ENCODE measurements around the gene RAB31. TPM values are rescaled to one million over a fixed set of nuclear protein-coding genes. Genes with fewer than 3 reads are reported as not detected.
A peak's percentile ranks its signal among the peaks of the same experiment; 100 is the strongest.

The RAB31 gene
- total RNA-seq, 1 donor from 2014 or later = 37.5 TPM

DNA sequence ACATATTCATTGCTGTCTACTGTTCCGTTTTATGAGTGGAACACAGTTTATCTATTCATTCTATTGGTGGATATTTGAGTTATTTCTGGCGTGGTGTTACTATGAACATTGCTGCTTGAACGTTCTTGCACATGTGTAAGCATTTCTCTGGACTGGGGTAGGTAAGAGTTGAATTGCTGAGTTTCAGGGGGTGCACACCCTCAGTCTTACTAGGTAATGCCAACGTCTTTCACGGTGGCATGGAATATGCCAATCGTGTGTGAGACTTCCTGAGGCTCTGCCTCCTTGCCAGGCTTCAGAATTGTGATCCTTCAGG, 121.3 kb downstream of the RAB31 start:
- FAIRE-seq (no peak), DNase-seq (ENCODE audit: low spot score in 2 of 2) (no peak)

DNA sequence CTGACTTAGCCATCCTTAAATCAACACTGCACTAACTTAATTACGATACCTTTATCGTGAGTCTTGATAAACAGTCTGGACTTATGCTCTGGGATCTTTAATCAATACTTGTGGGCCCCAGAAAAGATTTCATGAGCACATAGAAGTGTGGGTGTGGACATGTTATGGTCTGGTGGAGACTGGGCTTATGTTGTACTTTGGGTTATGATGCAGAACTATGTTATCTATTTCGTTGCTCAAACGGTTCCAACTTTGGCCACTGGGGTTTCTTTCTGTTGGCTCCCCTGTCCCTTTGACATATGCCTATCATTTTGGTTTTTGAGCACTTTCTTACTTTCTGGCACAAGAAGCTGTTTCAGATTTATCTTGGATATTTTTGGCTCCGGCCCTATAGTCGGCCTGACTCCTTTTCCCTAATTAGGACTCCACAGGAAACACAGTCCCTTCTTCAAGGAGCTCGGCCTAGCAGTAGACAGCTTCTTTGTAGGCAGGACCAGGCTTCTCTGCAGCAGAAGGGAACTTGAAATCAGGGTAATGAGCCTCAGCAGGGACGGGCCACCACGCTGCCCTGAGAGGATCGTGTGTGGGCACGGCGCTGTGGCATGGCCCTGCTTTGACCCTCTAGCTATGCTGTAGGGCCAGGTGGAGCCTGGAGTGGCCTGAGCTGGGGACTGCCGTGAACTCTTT, 123.1 kb downstream of the RAB31 start:
- FAIRE-seq (no peak), DNase-seq (ENCODE audit: low spot score in 2 of 2) (no peak)

DNA sequence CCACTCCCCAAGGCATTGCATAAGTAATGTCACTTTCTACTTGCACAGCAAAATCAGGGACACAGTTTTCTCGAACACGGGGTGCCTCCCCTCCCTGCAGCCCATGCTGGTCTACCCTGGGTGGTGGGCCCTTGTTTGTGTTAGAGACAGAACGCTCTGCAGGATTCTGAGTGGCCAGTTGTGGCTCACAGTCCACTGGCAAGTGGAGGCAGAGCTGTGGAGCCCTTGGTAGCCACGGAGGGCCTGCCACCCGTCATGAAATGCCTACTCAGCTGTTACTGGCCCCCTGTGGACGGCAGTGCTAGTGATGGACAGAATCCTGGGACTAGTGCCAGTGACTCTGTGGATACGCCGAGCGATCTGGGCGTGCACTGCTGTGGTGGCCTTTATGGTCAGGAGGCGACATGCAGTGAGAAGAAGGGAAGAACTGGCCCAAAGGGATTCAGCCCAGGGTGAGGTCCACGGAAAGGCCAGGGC, 123.7 kb downstream of the RAB31 start:
- FAIRE-seq = no peak
- DNase-seq (ENCODE audit: low spot score in 2 of 2) = no peak

DNA sequence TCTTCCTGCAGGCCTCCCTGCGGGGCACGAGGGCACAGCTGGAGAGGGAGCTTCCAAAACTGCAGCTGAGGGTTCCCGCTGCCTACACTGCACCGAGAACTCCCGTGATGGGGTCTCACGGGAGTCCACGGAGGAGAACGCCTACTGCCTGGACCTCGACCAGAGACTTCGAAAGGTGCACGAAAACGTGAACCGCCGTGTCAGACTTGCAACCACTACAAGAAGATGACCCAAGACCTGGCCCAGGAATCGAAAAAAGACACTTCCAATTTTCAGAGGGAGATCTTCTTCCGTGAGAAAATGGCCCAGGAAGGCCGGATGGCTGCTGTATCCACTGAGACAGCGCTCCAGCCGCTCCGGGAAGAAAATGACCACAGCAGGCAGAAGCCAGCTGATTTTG, 124.8 kb downstream of the RAB31 start:
- no peak for DNase-seq (ENCODE audit: low spot score in 2 of 2)
- FAIRE-seq = no peak

DNA sequence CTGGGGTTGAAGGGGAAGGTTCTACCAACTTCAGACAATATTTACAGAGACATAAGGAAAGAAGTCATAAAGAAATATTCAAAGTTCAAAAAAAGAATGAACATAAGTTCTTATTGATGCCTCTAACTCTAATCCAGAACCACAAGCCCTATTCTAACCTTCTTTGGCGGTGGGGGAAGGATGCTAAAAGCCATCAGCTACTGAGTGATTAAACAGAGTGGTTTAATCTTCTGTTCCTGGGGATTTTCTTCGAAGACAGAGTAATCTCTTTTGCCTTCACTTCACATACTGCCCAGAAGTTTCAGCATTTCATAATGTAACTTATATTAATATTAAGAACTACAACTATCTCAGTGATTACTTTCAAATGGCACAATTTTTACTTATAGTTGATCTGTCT, 126.5 kb downstream of the RAB31 start:
- no peak for DNase-seq (ENCODE audit: low spot score in 2 of 2)
- no peak for FAIRE-seq

DNA sequence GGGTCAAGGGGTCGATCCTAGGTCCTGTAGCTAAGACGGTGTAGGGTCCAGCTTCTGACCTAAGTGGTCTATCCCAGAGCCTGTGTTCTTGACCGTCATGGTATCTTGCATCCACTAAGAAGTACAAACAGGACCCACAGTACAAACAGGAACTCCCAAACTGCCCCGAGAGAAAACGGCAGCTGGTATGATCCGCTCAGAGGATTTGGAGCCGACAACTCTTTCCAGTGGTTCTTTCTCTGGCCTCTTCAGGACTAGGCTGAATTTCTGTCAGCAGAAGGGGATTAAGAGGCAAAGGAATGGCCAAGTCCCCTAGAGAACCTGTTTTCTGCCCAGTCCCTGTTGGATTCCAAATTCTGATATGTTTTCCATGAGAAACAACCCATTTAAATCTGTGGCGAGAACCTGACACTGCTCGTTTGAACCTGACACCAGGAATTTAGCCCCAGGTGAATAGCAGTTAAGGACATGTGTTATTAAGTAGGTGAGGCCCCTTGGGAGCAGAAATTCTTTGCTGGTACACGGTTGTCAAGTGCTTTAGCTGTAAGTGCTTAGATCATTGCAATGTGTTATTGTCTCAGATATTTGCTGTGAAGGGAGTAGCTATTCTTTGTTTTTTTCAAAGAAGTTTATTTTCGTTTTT, 127.1 kb downstream of the RAB31 start:
- FAIRE-seq (no peak), DNase-seq (ENCODE audit: low spot score in 2 of 2) (no peak)

DNA sequence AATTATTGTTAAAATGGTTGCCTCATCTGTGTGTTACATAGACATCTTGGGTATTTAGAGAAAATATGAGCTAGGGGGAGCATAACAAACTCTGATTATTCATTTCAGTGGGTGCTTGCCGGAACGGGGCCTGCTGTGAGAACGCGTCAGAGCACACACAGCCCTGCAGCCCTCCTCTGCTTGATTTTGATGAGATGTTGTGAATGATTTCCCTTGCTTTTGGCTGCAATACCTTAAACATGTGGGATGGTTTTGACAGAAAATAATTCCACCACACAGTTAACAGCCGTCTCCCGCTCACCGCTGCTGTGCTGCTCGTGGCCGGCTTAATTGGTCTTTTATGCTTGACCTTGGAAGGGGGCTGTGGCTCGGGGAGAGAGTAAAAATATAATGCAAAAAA, 127.7 kb downstream of the RAB31 start:
- peak in 1 of 2 donors; percentile 35 for DNase-seq (ENCODE audit: low spot score in 2 of 2)
- no peak for FAIRE-seq

DNA sequence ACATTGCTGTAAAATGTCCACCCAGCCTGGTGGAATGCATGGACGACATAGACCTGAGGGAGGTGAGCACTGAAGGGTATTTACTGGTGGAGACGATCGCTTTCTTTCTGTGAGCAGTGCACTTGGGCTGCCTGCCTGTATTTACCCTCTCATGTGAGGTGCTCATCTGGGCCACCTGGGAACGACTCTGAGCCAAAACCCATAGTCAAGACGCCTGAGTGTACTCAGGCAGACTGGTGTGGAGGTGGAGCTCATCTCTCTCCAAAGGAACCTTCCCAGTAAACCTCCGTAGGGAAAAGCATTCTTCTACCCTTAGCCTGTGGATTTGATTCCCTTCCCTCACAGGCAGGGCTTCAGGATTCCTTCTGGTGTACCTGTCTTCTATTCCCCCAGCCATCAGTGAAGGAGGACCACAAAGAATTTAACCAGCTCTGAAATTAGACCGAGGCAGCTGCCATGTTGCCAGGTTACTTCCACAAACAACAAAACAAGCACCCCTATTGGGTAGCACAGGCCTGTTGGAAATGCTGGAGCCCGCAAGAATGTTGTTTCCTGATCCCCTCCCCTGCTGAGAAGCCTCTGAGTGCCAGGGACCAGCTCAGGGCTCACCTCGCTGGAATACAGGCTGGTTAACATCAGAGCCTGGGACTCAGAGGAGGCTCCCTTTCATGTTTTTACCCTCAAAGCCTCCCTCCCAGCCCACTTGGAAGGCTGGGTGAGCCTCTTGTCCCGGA, 130.2 kb downstream of the RAB31 start:
- no peak for FAIRE-seq

DNA sequence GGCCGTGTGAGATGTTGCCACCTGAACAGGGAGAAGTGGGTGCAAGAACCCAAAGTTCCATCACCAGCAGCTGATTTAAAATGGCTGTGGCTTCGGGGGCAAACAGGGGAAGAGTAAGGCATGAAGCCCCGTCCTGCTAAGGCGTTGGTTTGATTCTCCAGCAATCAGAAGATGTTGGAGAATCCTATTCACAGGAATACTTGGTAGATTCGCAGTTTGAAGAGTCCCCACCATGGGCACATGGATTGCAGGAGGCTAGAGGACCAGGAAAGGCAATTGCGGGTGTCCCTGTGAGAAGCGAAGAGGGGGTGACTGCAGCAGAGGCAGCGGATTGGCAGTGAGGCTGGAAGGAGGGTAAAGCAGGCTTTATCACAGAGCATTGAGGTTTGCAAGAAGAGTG, 131.1 kb downstream of the RAB31 start:
- FAIRE-seq (no peak), DNase-seq (ENCODE audit: low spot score in 2 of 2) (no peak)

More for the DNA sequence above, 130.2 kb downstream of the RAB31 start:
- DNase-seq (ENCODE audit: low spot score in 2 of 2) = no peak

DNA sequence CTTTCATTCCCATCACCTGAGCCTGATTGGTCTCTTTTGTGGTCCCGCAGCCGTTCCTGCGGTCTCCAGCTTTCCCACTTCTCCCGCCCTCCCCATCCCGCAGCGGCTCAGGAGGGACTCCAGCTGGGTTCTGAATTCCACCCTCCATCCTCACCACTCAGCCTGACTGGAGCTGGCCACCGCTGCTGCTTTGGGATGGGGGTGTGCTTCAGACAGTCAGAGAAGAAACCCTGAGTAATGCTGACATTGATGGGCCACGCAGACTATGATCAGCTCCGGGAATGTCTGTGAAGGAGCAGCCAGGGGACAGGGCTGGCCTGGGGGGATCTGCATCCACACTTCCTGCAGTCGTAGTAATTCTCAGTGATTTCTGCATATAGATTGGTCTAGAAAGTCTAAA, 131.8 kb downstream of the RAB31 start:
- DNase-seq (ENCODE audit: low spot score in 2 of 2) (no peak), FAIRE-seq (no peak)

DNA sequence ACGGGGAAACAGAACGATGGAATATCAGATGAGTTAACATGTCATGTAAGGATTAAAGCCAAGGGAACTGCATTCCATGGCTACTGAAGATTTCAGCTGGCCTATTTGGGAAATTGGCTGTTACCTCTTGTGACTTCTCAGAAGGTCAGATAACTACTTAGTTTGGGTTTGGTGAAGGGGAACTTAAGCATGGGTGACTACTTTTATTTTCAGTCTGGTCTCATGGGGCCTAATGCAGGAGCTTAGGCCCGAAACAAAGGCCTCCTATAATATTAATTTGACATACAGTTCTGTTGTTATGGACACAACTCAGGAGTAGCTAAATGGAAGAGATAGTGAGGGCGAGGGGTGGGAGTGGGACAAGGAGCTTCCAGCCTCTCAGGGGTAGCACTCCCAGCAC, 133.7 kb downstream of the RAB31 start:
- DNase-seq (ENCODE audit: low spot score in 2 of 2) (no peak), FAIRE-seq (no peak)

DNA sequence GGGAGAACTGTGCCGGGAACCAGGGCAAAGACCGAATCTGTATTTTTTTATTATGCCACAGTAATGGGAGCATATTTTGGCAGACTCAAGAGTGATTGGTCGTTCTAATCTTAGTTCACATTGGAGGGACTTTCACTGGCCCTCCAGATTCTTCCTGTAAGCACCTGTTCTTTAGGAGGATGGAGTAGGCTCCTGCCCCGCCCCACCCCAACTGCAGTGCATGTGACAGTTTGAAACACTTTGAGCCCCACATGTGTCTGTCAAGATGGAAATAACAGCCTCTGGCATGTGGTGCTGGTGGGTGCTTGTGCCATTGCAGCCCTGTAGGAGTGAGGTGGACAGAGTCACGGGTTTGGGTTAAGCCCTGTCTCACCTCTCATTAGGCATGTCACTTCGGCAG, 134.3 kb downstream of the RAB31 start:
- DNase-seq (ENCODE audit: low spot score in 2 of 2) (no peak), FAIRE-seq (no peak)

DNA sequence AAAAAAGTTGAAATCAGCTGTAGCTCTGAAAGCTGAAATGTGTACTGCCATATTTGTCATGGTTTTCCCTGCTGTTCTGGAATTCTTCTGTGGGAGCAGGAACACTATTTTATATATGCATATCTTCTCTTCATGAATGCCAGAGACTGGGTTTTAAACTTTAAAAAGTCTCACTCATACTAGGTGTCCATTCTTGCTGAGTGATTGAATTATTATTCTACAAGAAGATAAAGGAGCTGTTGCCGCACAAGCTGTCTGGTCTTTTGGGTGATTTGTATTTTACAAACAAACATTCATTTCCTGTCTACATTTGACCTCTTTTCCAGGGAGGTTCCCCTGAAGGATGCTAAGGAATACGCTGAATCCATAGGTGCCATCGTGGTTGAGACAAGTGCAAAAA, 137.2 kb downstream of the RAB31 start:
- FAIRE-seq = no peak
- no peak for DNase-seq (ENCODE audit: low spot score in 2 of 2)

DNA sequence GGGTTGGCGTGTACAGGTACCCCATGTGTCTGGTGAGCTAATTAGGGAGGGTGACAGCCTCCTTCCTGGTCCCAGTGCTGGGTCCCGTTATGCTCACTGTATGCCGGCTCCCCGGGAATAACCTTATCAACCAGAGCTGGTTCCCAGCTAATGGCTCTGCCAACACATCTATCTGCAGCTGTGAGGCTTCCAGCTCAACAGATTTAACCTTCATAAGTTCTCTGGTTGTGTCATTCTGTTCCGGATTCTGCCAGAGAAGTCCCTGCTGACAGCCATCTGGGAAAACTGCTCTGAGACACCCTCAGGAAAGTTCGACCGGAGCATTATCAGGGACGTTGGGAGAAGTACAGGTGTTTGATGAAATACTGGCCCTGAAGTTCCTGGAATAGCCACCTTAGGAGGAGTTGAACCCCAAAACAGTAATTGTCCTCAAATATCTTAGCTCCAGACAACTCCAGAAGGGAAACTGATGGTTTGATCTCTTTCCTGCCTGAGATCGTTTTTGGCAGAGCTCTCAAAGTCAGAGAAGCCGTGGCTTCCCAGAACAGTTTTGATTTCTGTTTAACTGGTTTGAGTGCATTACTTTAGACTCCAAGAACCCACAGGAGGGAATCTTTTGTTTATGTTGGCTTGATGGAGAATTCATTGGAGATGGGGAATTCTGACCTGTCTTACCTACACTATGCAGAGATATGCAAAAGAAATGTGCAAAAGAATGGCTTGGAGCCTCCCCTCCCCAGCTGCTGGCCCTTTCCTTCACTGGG, 138.2 kb downstream of the RAB31 start:
- FAIRE-seq (no peak), DNase-seq (ENCODE audit: low spot score in 2 of 2) (no peak)

DNA sequence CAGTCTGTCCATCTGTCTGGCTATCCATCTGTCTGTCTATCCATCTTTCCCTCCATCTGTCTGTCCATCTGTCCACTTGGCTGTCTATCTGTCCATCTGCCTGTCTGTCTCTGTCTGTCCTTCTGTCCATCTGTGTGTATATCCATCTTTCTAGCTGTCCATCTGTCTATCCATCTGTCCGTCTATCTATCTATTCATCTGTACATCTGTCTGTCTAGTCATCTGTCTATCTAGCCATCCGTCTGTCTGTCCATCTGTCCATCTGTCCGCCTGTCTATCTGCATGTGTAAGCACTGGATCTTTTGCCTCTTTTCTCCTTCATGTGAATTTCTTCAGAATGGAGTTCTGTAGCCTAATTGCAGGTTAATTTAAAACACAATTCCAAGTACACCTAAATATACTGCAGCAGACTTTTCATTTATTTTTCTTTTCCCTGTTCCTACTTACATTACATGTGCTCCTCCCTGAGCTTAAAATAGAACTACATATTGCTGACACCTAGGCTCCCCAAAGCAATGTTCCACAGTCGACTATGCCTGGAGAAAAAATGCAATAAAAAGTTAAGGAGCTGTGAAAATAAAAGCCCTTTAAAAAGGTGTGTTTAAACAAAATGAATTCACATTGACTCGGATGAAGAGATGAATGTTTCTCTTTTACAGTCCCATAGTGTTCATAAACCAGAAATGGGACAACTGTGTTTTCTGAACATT, 140.2 kb downstream of the RAB31 start:
- DNase-seq (ENCODE audit: low spot score in 2 of 2) (no peak), FAIRE-seq (no peak)

DNA sequence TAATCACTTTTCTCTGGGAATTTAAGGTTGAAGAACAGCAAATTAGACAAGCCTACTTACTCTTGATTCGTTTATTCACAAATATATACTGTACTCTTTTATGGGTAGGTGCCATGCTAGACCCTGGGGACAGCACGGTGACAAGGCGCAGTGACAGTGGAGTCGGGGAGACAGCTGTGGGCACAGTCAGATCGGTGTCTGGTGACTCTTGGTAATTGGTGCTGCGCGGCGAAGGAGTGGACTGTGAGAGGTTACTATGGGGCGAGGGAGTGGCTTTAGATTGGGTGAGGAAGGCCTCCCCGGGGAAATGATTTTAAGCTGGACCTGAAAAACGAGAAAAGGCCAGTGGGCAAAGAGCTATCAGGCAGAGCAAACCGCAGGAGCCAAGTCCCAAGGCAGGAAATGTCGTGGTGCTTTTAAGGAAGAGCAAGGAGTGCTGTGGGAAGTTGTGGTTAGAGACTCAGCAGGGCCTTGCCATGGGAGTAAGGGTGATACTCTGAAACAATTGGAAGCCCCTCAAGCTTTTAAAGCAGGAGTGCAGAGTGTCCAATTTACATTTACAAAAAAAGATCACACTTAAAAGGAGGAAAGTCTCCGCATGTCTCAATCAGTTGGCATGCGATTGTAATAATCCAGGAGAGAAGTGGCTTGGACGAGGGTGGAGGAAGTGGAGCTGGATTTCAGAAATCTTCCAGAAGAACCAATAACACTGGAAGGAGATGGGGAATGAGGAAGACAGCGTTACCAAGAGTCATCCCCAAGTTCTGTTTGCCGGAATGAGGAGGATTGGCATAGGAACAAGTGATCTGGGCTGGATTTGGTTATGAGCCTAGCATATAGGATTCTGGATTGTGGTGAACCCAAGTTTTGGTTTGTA, 141.5 kb downstream of the RAB31 start:
- no peak for FAIRE-seq
- no peak for DNase-seq (ENCODE audit: low spot score in 2 of 2)

DNA sequence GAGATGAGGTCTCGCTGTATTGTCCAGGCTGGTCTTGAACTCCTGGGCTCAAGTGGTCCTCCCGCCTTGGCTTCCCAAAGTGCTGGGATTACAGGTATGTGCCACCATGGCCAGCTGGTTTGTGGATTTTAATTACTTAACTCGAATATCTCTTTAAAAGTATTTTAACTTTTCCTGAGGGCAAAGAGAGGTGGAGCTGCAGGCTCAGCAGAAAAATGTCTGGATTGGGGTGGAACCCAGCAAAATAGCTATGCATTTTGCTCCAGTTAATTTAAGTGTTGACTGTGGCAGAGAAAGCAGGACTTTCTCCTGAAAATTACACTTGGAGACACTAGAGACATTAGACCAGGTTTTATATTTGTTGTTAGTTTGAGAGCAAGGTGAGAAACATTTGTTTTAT, 142.2 kb downstream of the RAB31 start:
- FAIRE-seq = no peak
- no peak for DNase-seq (ENCODE audit: low spot score in 2 of 2)

DNA sequence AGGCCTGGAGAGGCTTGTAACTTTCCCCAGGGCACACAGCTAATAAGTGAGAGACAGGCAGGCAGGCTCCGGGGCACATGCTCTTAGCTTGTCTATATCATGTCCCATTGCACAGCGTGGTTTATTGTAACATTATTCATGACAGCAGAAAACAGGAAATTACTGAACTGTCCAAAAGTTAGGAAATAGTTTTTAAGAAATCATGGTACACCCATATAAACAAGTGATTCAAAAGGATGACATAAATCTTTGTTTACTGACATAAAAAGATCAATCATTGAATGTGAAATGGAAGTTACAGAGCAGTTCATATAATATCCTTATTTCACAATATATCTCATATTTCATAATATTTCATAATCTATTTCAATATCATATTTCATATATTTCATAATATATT, 143.4 kb downstream of the RAB31 start:
- no peak for DNase-seq (ENCODE audit: low spot score in 2 of 2)
- no peak for FAIRE-seq

DNA sequence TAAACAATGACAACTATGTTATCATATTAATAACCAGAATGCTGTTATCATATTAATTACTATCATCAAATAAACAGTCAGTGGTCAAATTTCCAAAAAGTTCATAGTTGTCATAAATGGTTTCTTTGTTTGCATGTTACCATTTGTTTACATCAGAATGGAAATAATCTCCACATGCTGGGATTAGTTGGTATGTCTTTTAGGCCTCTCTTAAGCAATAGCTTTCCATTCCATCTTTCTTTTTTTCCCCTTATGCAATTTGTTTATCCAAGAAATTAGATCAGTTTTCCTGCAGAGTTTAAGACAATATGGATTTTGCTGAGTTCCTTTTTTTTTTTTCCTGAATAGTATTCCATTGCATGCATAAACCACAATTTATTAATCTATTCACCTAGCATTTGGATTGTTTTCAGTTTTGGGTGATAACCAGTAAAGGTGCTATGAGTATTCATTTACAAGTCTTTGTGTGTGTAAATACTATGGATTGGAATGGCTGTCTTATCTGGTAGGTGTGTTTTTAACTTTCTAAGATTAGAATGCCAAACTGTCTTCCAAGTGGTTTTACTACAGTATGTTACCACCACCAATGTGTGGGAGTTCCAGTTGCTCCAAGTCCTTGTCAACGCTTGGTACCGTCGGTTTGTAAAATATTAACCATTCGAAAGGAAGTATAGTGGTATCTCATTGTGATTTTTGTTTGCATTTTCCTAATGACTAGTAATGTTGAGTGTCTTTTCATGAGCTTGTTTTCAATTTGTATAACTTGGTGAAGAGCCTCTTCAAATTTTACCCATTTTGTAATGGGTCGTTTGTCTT, 144.4 kb downstream of the RAB31 start:
- FAIRE-seq (no peak), DNase-seq (ENCODE audit: low spot score in 2 of 2) (no peak)
